GM06990 (cell line): ENCODE measurements around the gene BRAT1.
A peak's percentile ranks its signal among the peaks of the same experiment; 100 is the strongest.

Source experiments
- DNase-seq: peaks from one replicate; pipeline ENCODE4 v3.0.0-alpha.2; 2011; ENCODE audit not compliant: insufficient read length; ENCODE audit errors: extremely low read depth
- H3K27me3 ChIP-seq: replicated peaks from 2 replicates; pipeline ENCODE4 v1.6.0; 2011; ENCODE audit warnings: low read length; ENCODE audit not compliant: control insufficient read depth, insufficient read depth
- H3K36me3 ChIP-seq: 2 replicates; pipeline ENCODE4 v1.5.1; 2011; ENCODE audit warnings: low read length; ENCODE audit not compliant: control insufficient read depth, insufficient read depth
- H3K4me3 ChIP-seq: replicated peaks from 2 replicates; pipeline ENCODE4 v1.5.1; 2011; ENCODE audit warnings: low read depth, mild to moderate bottlenecking, control low read depth, low read length
- TF ChIP-seq, protein P1 (sequence below): IDR thresholded peaks from 2 replicates; pipeline ENCODE4 v1.5.1; 2011; ENCODE audit warnings: low read length, control low read depth, mild to moderate bottlenecking, inconsistent platforms; ENCODE audit not compliant: insufficient read depth, poor library complexity, severe bottlenecking

The BRAT1 gene

DNA sequence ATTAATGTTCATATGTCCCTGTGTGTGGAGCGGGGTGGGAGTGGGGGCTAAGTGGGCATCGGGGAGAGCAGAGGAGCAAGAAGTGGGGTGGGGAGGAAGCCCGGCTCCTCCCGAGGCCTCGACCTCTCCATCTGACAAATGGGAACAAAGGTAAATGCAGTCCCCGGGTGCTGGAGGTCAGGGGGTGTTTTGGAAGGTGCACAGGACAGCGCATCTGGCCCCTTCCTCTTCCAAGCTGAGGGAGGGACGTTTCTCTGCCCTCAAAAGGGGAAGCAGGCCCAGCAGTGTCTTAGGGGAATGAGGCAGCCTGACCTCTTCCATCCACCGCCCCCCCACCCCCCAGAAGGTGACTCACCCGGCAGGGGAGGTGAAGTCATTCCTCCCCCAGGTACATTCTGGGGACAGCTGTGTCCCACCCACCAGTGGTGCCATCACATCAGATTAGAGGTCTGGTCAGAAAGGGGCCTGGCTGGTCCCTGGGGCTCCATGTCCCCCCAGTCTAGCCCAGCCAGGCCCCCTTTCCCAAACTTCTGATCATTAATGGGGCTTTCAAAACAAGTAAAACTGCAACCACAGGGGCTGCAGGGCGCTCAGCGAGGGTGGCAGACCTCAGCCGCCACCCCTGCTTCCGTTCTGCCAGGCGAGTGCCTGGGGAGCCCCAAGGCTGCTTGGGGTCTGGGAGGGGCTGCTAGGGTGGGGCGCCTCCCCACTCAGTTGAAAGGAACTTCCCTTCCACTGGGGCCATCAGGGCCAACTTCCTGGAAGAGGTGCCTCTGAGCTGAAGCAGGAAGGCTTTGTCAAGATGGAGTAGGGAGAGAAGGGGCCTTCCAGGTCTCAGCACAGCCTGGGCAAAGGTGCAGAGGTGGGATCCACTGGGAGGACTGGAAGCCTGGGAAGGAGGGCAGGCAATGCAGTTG lies 25.0 kb downstream of the BRAT1 start:
- DNase-seq = peak; percentile 74
- no peaks in the 10 kb centered on the region for H3K27me3 ChIP-seq
- TF ChIP-seq, protein P1, sequence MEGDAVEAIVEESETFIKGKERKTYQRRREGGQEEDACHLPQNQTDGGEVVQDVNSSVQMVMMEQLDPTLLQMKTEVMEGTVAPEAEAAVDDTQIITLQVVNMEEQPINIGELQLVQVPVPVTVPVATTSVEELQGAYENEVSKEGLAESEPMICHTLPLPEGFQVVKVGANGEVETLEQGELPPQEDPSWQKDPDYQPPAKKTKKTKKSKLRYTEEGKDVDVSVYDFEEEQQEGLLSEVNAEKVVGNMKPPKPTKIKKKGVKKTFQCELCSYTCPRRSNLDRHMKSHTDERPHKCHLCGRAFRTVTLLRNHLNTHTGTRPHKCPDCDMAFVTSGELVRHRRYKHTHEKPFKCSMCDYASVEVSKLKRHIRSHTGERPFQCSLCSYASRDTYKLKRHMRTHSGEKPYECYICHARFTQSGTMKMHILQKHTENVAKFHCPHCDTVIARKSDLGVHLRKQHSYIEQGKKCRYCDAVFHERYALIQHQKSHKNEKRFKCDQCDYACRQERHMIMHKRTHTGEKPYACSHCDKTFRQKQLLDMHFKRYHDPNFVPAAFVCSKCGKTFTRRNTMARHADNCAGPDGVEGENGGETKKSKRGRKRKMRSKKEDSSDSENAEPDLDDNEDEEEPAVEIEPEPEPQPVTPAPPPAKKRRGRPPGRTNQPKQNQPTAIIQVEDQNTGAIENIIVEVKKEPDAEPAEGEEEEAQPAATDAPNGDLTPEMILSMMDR = no peak
- H3K36me3 ChIP-seq = no peaks in the 10 kb centered on the region
- no peak overlapping the region for H3K4me3 ChIP-seq

DNA sequence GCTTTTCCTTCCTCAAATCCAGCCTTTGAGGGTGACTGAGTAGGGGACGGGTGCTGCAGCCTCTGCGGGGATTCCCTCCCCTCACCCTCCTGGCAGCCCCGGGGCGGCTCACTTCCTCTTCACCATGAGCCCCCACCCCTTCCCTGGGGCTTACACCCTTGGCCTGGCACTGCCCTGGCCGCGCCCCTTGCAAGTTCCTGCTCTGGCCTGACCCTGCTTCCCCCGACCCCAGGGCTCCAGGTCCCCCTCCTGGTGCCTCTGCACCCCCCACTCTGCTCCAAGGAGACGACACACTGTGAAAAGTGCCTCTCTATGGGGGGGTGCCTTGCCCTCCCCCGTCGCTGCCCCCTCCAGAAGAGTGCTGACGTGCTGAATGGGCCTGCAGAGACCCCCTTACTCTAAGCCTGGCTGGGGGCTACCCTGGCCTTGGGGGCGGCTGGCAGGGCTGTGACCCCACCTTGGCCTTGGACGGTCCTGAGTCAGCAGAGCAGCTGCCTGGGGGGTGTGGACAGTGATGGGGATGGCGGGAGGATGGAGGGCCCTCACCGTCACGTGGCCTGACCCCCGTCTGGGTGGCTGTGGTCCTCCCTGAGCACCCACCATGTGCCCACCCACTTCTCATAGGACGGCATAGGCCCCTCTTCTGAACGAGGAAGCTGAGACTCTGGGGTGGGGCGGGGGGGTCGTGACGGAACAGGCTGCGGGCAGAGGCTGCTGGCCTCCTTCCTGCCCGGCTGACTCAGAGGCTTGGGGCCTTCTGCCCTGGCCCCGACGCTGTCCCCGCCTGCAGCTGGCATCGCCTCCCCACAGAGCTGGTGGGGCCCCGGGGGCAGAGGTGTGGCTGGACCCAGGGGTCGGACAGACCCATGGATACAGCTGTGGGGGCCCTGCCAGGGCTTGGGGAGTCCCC lies 25.9 kb downstream of the BRAT1 start:
- Histone ChIP-seq H3K4me3 (no peak overlapping the region), H3K36me3 (no peaks in the 10 kb centered on the region), H3K27me3 (no peaks in the 10 kb centered on the region)
- peak; percentile 59 for DNase-seq
- TF ChIP-seq, protein P1 = no peak

DNA sequence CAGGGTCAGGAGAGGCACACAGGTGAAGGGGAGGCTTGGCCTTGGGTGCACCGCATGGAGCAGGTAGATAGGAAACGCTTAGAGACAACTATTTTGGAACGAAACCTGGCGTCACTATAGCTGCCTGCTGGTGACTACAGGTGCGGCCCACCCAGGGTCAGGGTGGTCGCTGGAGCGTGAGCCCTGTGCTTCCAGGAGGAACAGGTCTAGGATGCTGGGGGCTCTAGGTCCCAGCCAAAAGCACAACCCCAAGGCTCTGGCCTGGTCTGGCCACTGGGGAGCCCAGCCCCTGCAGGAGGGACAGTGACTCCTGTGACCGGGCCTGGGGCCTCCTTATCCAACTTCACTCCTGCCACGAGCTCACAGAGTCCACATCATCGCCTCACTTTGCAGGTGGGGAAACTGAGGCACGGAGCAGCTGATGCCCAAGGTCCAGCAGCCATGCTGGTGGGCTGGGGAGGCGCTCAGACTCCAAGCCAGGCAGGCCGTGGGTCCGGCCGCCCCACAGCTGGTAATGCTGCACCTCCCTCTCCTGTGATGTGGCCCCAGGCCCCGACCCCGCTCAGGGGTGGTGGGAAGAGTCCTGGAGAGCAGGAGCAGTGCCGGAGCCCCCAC lies 26.7 kb downstream of the BRAT1 start:
- Histone ChIP-seq H3K27me3 (no peaks in the 10 kb centered on the region), H3K36me3 (no peaks in the 10 kb centered on the region), H3K4me3 (no peak overlapping the region)
- DNase-seq = peak; percentile 18
- TF ChIP-seq, protein P1 = no peak

DNA sequence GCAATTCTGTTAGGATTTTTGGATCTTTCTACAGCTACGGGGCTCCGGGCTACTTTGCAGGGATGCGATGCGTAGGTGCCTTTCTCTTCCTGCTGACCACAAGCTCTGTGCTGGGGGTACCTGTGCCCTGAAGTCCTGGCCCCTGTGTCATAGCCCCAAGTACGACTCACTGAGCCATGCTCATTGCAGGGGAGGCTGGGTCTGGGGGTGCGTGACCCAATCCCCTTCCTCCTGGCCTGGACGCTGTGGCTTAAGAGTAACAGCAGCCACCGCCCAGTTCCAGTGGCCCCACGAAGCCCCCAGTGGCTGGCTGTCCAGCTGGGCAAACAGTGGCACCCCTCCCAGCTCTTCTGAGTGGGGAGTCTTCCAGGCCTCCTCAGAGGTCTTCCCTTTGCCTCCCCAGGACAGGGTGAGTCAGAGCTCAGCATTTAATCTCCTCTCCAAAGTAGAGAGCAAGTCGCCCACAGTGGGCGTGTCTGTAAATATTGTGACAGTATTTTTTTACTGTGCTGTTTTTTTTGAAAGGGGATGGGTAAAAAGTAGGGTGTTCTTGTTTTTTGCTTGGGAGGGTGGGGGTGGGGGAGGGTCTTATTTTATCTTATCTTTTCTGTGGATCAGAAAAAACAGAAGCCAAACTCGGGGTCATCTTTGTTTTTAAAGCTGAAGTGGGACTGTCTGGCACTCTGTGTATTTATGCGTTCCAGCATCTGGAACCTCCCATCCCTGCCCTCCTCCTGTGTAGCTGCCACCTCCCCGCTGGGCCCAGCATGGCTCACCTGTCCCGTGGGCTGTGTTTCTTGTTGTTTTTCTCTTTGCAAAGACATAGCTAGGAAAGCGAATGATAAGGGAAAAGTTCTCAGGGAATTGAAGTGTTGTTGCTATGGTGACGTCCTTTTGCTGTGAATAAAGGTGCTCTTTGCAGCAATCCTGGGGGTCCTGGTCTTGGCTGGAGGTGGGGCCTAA lies 27.5 kb downstream of the BRAT1 start:
- TF ChIP-seq, protein P1 = no peak
- no peaks in the 10 kb centered on the region for H3K36me3 ChIP-seq
- no peak for DNase-seq
- H3K27me3 ChIP-seq = no peaks in the 10 kb centered on the region
- no peak overlapping the region for H3K4me3 ChIP-seq
